Measurements from ENCODE around the gene EEF1E1. TPM values are rescaled to one million over a fixed set of nuclear protein-coding genes. Genes with fewer than 3 reads are reported as not detected.

The EEF1E1 gene
- total RNA-seq, 1 donor from 2014 or later, result 44.5 TPM

DNA sequence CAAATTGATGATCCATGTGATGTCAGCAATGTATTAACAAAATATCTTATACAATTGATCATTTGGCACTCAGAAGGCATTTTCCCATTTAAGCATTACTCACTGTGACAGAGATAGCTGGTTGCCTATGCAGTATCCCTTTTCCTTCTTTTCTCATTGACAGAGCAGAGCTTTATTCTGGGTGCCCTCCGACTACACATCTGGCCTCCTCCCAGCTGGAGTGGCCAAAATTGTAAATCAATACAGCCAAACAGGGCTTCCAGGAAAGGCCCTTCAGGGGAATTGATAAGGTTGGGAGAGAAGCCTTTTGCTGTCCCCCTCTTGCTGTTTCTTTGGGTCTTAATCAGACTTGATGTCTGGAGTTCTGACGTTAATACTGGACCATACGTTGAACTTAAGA, 28.6 kb downstream of the EEF1E1 start:
- no peak overlapping the region for H2AFZ ChIP-seq (ENCODE audit: low read depth, low read length)
- H3K9ac ChIP-seq (ENCODE audit: low read length), result no peak overlapping the region
- Mint-ChIP-seq H3K27ac (ENCODE audit: unreplicated experiment) (no peak overlapping the region), H3K9me3 (ENCODE audit: unreplicated experiment) (no peaks in the 10 kb centered on the region), H3K36me3 (ENCODE audit: low read depth, unreplicated experiment) (no peaks in the 10 kb centered on the region), H3K4me1 (ENCODE audit: low read depth, unreplicated experiment) (peaks cover 5% of the 10 kb centered on the region), H3K27me3 (ENCODE audit: low read depth, unreplicated experiment) (no peaks in the 10 kb centered on the region), H3K4me3 (ENCODE audit: unreplicated experiment) (no peak overlapping the region)
- DNase-seq (ENCODE audit: low read depth) (no peak), FAIRE-seq (no peak)
- H3K4me3 ChIP-seq (ENCODE audit: insufficient read depth, low read depth, low read length), result no peak overlapping the region
- no peak overlapping the region for H3K27ac ChIP-seq (ENCODE audit: low read depth, low read length)
- TF ChIP-seq EZH2 (IDR thresholded peaks at IDR 0.05; ENCODE audit: insufficient read depth, low read length), result no peak
- TF ChIP-seq, protein P1, sequence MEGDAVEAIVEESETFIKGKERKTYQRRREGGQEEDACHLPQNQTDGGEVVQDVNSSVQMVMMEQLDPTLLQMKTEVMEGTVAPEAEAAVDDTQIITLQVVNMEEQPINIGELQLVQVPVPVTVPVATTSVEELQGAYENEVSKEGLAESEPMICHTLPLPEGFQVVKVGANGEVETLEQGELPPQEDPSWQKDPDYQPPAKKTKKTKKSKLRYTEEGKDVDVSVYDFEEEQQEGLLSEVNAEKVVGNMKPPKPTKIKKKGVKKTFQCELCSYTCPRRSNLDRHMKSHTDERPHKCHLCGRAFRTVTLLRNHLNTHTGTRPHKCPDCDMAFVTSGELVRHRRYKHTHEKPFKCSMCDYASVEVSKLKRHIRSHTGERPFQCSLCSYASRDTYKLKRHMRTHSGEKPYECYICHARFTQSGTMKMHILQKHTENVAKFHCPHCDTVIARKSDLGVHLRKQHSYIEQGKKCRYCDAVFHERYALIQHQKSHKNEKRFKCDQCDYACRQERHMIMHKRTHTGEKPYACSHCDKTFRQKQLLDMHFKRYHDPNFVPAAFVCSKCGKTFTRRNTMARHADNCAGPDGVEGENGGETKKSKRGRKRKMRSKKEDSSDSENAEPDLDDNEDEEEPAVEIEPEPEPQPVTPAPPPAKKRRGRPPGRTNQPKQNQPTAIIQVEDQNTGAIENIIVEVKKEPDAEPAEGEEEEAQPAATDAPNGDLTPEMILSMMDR (IDR thresholded peaks at IDR 0.05; ENCODE audit: insufficient read depth, low read depth, low read length), result no peak
- no peaks in the 10 kb centered on the region for H3K9me3 ChIP-seq (ENCODE audit: insufficient read depth, low read depth, low read length)
- H3K4me2 ChIP-seq (ENCODE audit: low read length), result no peak overlapping the region
- H3K27me3 ChIP-seq (ENCODE audit: insufficient read depth, low read length), result no peaks in the 10 kb centered on the region
- H4K20me1 ChIP-seq (ENCODE audit: insufficient read depth, low read length), result no peaks in the 10 kb centered on the region
- H3K4me1 ChIP-seq (ENCODE audit: insufficient read depth, low read length), result no peaks in the 10 kb centered on the region
- H3K79me2 ChIP-seq (ENCODE audit: insufficient read depth, low read length), result no peaks in the 10 kb centered on the region
- H3K36me3 ChIP-seq (ENCODE audit: insufficient read depth, low read length), result no peaks in the 10 kb centered on the region

- Mint-ChIP-seq H3K27ac (ENCODE audit: unreplicated experiment) (no peak overlapping the region), H3K9me3 (ENCODE audit: unreplicated experiment) (no peaks in the 10 kb centered on the region), H3K4me1 (ENCODE audit: low read depth, unreplicated experiment) (peaks cover 5% of the 10 kb centered on the region), H3K4me3 (ENCODE audit: unreplicated experiment) (no peak overlapping the region), H3K27me3 (ENCODE audit: low read depth, unreplicated experiment) (no peaks in the 10 kb centered on the region), H3K36me3 (ENCODE audit: low read depth, unreplicated experiment) (no peaks in the 10 kb centered on the region)
- no peak for DNase-seq (ENCODE audit: low read depth)
- Histone ChIP-seq H3K27me3 (ENCODE audit: insufficient read depth, low read length) (no peaks in the 10 kb centered on the region), H3K4me3 (ENCODE audit: insufficient read depth, low read depth, low read length) (no peak overlapping the region), H4K20me1 (ENCODE audit: insufficient read depth, low read length) (no peaks in the 10 kb centered on the region), H3K79me2 (ENCODE audit: insufficient read depth, low read length) (no peaks in the 10 kb centered on the region), H3K4me2 (ENCODE audit: low read length) (no peak overlapping the region), H3K27ac (ENCODE audit: low read depth, low read length) (no peak overlapping the region), H3K9me3 (ENCODE audit: insufficient read depth, low read depth, low read length) (no peaks in the 10 kb centered on the region), H3K36me3 (ENCODE audit: insufficient read depth, low read length) (no peaks in the 10 kb centered on the region), H3K9ac (ENCODE audit: low read length) (no peak overlapping the region), H3K4me1 (ENCODE audit: insufficient read depth, low read length) (no peaks in the 10 kb centered on the region), H2AFZ (ENCODE audit: low read depth, low read length) (no peak overlapping the region)
- no peak for FAIRE-seq
- TF ChIP-seq, protein P1 (IDR thresholded peaks at IDR 0.05; ENCODE audit: insufficient read depth, low read depth, low read length), result no peak
- TF ChIP-seq EZH2 (IDR thresholded peaks at IDR 0.05; ENCODE audit: insufficient read depth, low read length), result no peak
Measured at GRCh38 chr6:8070718-8071117, 31.6 kb downstream of the EEF1E1 start.

- Mint-ChIP-seq H3K4me1 (ENCODE audit: low read depth, unreplicated experiment) (peaks cover 5% of the 10 kb centered on the region), H3K27ac (ENCODE audit: unreplicated experiment) (no peak overlapping the region), H3K36me3 (ENCODE audit: low read depth, unreplicated experiment) (no peaks in the 10 kb centered on the region), H3K4me3 (ENCODE audit: unreplicated experiment) (no peak overlapping the region), H3K27me3 (ENCODE audit: low read depth, unreplicated experiment) (no peaks in the 10 kb centered on the region), H3K9me3 (ENCODE audit: unreplicated experiment) (no peaks in the 10 kb centered on the region)
- Histone ChIP-seq H3K9ac (ENCODE audit: low read length) (no peak overlapping the region), H3K79me2 (ENCODE audit: insufficient read depth, low read length) (no peaks in the 10 kb centered on the region), H3K4me1 (ENCODE audit: insufficient read depth, low read length) (peaks cover 3% of the 10 kb centered on the region), H3K4me3 (ENCODE audit: insufficient read depth, low read depth, low read length) (no peak overlapping the region), H3K27ac (ENCODE audit: low read depth, low read length) (no peak overlapping the region), H3K36me3 (ENCODE audit: insufficient read depth, low read length) (no peaks in the 10 kb centered on the region), H3K4me2 (ENCODE audit: low read length) (no peak overlapping the region), H4K20me1 (ENCODE audit: insufficient read depth, low read length) (no peaks in the 10 kb centered on the region), H2AFZ (ENCODE audit: low read depth, low read length) (no peak overlapping the region), H3K27me3 (ENCODE audit: insufficient read depth, low read length) (no peaks in the 10 kb centered on the region), H3K9me3 (ENCODE audit: insufficient read depth, low read depth, low read length) (no peaks in the 10 kb centered on the region)
- FAIRE-seq, result no peak
- no peak for TF ChIP-seq EZH2 (IDR thresholded peaks at IDR 0.05; ENCODE audit: insufficient read depth, low read length)
- TF ChIP-seq, protein P1 (IDR thresholded peaks at IDR 0.05; ENCODE audit: insufficient read depth, low read depth, low read length), result no peak
- no peak for DNase-seq (ENCODE audit: low read depth)
Measured at GRCh38 chr6:8069631-8070284, 32.6 kb downstream of the EEF1E1 start.
